GM12873 (cell line): Measurements from ENCODE around the gene GMPPA.

ENCODE experiments used
- CTCF ChIP-seq: IDR thresholded peaks from 2 replicates; pipeline ENCODE4 v1.5.1; 2012; ENCODE audit warnings: low read depth, mild to moderate bottlenecking, moderate library complexity, low read length, control low read depth; ENCODE audit not compliant: insufficient read depth; ENCODE audit errors: missing control alignments

GMPPA gene

GRCh38 chr2:219514196-219514761, 15.6 kb downstream of the GMPPA start, which contains the start of gene ASIC4:
ASIC4 (plus strand) TSS chr2:219514482; CDS start chr2:219514725, 243 bp downstream.
- no peak for TF ChIP-seq CTCF

- TF ChIP-seq CTCF: no peak
Observed at GRCh38 chr2:219514836-219515235, 16.1 kb downstream of the GMPPA start.

DNA sequence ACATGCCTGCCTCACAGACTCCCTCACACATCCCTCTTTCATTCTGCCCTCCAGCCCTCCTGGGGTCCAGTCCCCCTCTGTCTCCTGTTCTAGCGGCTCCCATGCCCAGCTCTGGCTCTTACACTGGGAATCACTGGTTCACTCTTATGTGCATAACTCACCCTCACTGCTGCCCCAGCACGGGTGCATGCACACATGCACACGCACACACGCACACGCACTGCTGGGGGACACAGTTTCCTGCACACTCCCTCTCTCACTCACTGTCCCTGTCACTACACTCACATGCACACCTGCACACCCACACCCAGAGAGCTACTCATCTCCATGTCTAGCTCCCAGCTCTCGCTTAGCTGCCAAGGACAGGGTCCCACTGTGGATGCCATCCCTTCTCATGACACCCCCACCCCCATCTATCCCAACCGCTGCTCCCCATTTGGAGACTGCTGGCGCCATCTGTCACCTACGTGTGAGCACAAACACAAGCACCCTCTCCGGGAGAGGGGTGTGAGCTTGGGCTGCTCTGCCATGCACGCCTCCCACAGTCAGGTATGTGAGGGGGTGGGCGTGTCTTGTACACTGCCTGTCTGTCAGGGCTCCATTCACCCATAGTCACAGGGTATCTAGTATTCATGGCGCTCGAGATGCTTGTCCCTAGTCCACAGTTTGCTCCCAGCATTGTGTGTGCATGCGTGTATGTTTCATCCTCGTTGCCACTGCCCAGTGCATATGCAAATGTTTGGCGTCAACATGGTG, 17.4 kb downstream of the GMPPA start:
- no peak for TF ChIP-seq CTCF

DNA sequence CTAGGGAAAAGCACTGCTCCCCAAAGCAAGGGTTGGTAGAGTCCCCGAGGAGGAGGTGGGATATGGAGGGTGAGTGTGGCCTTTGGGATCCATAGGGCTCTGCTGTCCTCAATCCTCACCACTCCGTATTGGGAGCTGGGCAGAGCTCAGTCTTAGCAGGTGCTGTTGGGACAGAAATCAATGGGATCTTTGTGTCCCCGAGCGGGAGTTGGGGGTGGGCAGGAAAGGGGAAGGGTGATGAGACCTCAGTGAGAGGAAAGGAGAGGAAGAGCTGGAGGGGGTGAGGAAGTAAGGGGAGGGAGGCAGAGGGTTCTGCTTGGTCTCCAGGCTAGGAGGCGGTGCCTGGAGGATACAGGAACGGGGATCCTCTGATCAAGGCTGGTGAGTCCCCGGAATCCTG, 18.2 kb downstream of the GMPPA start:
- TF ChIP-seq CTCF: no peak

DNA sequence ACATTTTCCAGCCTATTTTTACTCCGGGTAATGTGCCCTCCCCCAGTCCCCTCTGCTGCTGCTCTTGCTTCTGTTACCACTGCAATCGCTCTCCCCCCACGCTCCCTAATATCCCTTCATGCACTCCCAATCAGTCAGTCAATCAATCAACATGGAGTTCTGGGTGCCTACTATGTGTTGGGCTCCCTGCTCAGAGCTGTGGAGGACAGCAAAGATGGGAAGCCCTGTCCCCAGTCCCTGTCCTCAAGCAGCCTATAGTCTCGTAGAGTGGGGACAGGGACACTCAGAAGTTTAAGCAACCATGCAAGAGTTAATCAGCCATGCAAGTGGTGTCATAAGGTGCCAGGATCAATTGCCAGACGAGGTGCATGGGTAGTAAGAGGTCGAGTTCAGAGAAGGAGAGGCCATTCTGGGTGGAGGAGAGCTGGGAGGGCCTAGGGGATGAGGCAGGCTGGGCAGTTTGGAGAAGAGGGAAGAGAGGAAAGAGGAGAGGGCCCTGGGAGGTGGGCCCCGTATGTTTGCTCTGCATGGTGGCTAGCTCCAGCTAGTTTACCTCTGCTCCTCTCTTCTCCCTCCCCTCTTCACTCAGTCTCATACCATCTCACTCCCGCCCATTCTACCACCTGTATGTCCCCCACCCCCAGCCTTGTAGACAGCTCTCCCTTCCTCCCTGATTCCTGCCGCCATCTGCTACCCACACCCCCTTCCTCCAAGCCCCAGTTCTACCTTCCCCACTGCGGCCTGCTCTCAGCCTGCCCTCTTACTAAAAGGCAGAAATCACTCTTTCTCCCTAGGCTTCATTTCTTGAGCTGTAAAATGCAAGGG, 19.5 kb downstream of the GMPPA start:
- no peak for TF ChIP-seq CTCF

GRCh38 chr2:219519526-219519916, 20.8 kb downstream of the GMPPA start:
- TF ChIP-seq CTCF: no peak

GRCh38 chr2:219520079-219520478, 21.4 kb downstream of the GMPPA start:
- no peak for TF ChIP-seq CTCF
